ENCODE results near the gene CNPPD1. TPM values are rescaled to one million over a fixed set of nuclear protein-coding genes. Genes with fewer than 3 reads are reported as not detected.

The CNPPD1 gene
- total and polyA plus RNA-seq, 2 of the 8 experiments (the other 6 are each of a cell fraction or from before 2014, with no cell fraction given) = 32.9 to 35.9 TPM

DNA sequence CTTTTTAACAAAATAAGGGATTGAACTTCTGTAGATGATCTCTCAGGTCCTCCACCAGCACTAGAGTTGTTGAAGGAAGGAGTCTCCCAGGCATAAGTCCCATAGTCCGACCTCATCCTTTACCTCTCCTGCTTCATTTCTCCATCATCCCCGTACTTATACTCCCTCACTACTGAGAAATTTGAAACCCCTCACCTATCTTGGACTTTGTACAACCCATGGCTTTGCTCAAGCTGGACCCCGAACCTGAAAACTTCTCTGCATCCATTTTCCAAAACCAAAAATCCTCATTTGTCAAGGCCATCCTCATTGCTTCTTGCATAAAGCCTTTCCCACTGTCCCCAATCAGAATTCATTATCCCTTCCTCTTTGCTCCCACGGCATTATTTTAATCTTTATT is 15.6 kb downstream of the CNPPD1 start (continued):
- TF ChIP-seq HDAC2 (IDR thresholded peaks at IDR 0.05; ENCODE audit: borderline replicate concordance in 1 of 2, low read depth in 2 of 2, low read length in 2 of 2) = no peak
- no peak for TF ChIP-seq KDM1A (IDR thresholded peaks at IDR 0.05; ENCODE audit: borderline replicate concordance, low read length)
- TF ChIP-seq POLR2A (IDR thresholded peaks at IDR 0.05; ENCODE audit: control extremely low read depth in 1 of 2, low read depth in 2 of 2, low read length in 2 of 2) = no peak
- TF ChIP-seq BRCA1 (IDR thresholded peaks at IDR 0.05; ENCODE audit: low read depth, low read length) = no peak

All from H1 (cell line).